Measurements from ENCODE around the gene RPS29. TPM values are rescaled to one million over a fixed set of nuclear protein-coding genes. Genes with fewer than 3 reads are reported as not detected.

RPS29 gene
- total and polyA plus RNA-seq, 2 experiments from 2014 or later: 875 to 3,841 TPM

GRCh38 chr14:49549446-49549845, 36.7 kb downstream of the RPS29 start:
- no peak overlapping the region for H3K4me3 ChIP-seq
- no peaks in the 10 kb centered on the region for H3K36me3 ChIP-seq (replicated peaks; ENCODE audit: insufficient read depth, low read depth)
- no peak for DNase-seq (ENCODE audit: low spot score)
- H3K27ac ChIP-seq: no peak overlapping the region
- no peaks in the 10 kb centered on the region for H4K20me1 ChIP-seq (ENCODE audit: insufficient read depth, poor library complexity, severe bottlenecking)
- no peak overlapping the region for H3K4me2 ChIP-seq
- no peaks in the 10 kb centered on the region for H3K9me2 ChIP-seq (replicated peaks; ENCODE audit: insufficient read depth)
- no peaks in the 10 kb centered on the region for H3K4me1 ChIP-seq (ENCODE audit: insufficient read depth)
- no peak for TF ChIP-seq EZH2 (IDR thresholded peaks at IDR 0.05; ENCODE audit: borderline replicate concordance)
- TF ChIP-seq EZH2phosphoT487 (IDR thresholded peaks at IDR 0.05; ENCODE audit: low read depth, severe bottlenecking, unreplicated experiment): no peak
- no peak for TF ChIP-seq CTCF (IDR thresholded peaks at IDR 0.05; ENCODE audit: poor library complexity)
- no peak overlapping the region for H2AFZ ChIP-seq
- no peaks in the 10 kb centered on the region for H3K9me3 ChIP-seq (ENCODE audit: low read depth)
- no peaks in the 10 kb centered on the region for H3K79me2 ChIP-seq
- H3K27me3 ChIP-seq: no peaks in the 10 kb centered on the region
- 86% methylated on average over 1 of the region's 1 CpG for WGBS (ENCODE audit: low lambda C conversion rate, missing lambda C conversion rate)

- no peak for DNase-seq (ENCODE audit: low spot score)
- H2AFZ ChIP-seq: no peak overlapping the region
- no peaks in the 10 kb centered on the region for H3K27me3 ChIP-seq
- WGBS (ENCODE audit: low lambda C conversion rate, missing lambda C conversion rate): 61% methylated on average over 1 of the region's 1 CpG
- no peak overlapping the region for H3K27ac ChIP-seq
- H3K4me1 ChIP-seq (ENCODE audit: insufficient read depth): no peaks in the 10 kb centered on the region
- TF ChIP-seq CTCF (IDR thresholded peaks at IDR 0.05; ENCODE audit: poor library complexity) (no peak), EZH2phosphoT487 (IDR thresholded peaks at IDR 0.05; ENCODE audit: low read depth, severe bottlenecking, unreplicated experiment) (no peak), EZH2 (IDR thresholded peaks at IDR 0.05; ENCODE audit: borderline replicate concordance) (no peak)
- H3K9me2 ChIP-seq (replicated peaks; ENCODE audit: insufficient read depth): no peaks in the 10 kb centered on the region
- H3K36me3 ChIP-seq (replicated peaks; ENCODE audit: insufficient read depth, low read depth): no peaks in the 10 kb centered on the region
- no peaks in the 10 kb centered on the region for H4K20me1 ChIP-seq (ENCODE audit: insufficient read depth, poor library complexity, severe bottlenecking)
- H3K4me3 ChIP-seq: no peak overlapping the region
- H3K9me3 ChIP-seq (ENCODE audit: low read depth): no peaks in the 10 kb centered on the region
- H3K4me2 ChIP-seq: no peak overlapping the region
- no peaks in the 10 kb centered on the region for H3K79me2 ChIP-seq
Measured at GRCh38 chr14:49546766-49547165, 39.4 kb downstream of the RPS29 start.

GRCh38 chr14:49545716-49546115, 40.5 kb downstream of the RPS29 start:
- no peak overlapping the region for H2AFZ ChIP-seq
- H3K4me2 ChIP-seq: no peak overlapping the region
- H3K4me3 ChIP-seq: no peak overlapping the region
- H3K36me3 ChIP-seq (replicated peaks; ENCODE audit: insufficient read depth, low read depth): no peaks in the 10 kb centered on the region
- no peak overlapping the region for H3K27ac ChIP-seq
- TF ChIP-seq EZH2 (IDR thresholded peaks at IDR 0.05; ENCODE audit: borderline replicate concordance): no peak
- no peak for TF ChIP-seq EZH2phosphoT487 (IDR thresholded peaks at IDR 0.05; ENCODE audit: low read depth, severe bottlenecking, unreplicated experiment)
- no peak for TF ChIP-seq CTCF (IDR thresholded peaks at IDR 0.05; ENCODE audit: poor library complexity)
- DNase-seq (ENCODE audit: low spot score): no peak
- H3K27me3 ChIP-seq: no peaks in the 10 kb centered on the region
- H3K9me2 ChIP-seq (replicated peaks; ENCODE audit: insufficient read depth): no peaks in the 10 kb centered on the region
- 92% methylated on average over 3 of the region's 3 CpGs for WGBS (ENCODE audit: low lambda C conversion rate, missing lambda C conversion rate)
- no peaks in the 10 kb centered on the region for H4K20me1 ChIP-seq (ENCODE audit: insufficient read depth, poor library complexity, severe bottlenecking)
- H3K79me2 ChIP-seq: no peaks in the 10 kb centered on the region
- no peaks in the 10 kb centered on the region for H3K4me1 ChIP-seq (ENCODE audit: insufficient read depth)
- no peaks in the 10 kb centered on the region for H3K9me3 ChIP-seq (ENCODE audit: low read depth)

GRCh38 chr14:49545071-49545470, 41.1 kb downstream of the RPS29 start:
- Histone ChIP-seq H3K9me2 (replicated peaks; ENCODE audit: insufficient read depth) (no peaks in the 10 kb centered on the region), H3K79me2 (no peaks in the 10 kb centered on the region), H3K4me1 (ENCODE audit: insufficient read depth) (no peaks in the 10 kb centered on the region), H3K9me3 (ENCODE audit: low read depth) (no peaks in the 10 kb centered on the region), H4K20me1 (ENCODE audit: insufficient read depth, poor library complexity, severe bottlenecking) (no peaks in the 10 kb centered on the region), H3K27me3 (no peaks in the 10 kb centered on the region), H3K4me3 (no peak overlapping the region), H2AFZ (no peak overlapping the region), H3K27ac (no peak overlapping the region), H3K36me3 (replicated peaks; ENCODE audit: insufficient read depth, low read depth) (no peaks in the 10 kb centered on the region), H3K4me2 (no peak overlapping the region)
- TF ChIP-seq EZH2phosphoT487 (IDR thresholded peaks at IDR 0.05; ENCODE audit: low read depth, severe bottlenecking, unreplicated experiment) (no peak), CTCF (IDR thresholded peaks at IDR 0.05; ENCODE audit: poor library complexity) (no peak), EZH2 (IDR thresholded peaks at IDR 0.05; ENCODE audit: borderline replicate concordance) (no peak)
- WGBS (ENCODE audit: low lambda C conversion rate, missing lambda C conversion rate): 72% methylated on average over 6 of the region's 6 CpGs
- DNase-seq (ENCODE audit: low spot score): no peak
